H9 (cell line): ENCODE data around the gene RBM4B. TPM values are rescaled to one million over a fixed set of nuclear protein-coding genes. Genes with fewer than 3 reads are reported as not detected.

Experiments
- DNase-seq: peaks from one replicate; pipeline ENCODE4 v3.0.0-alpha.2; 2017
- H2AFZ ChIP-seq: one replicate; pipeline ENCODE4 v1.6.1; 2013; ENCODE audit warnings: mild to moderate bottlenecking, low read length, control low read depth, moderate library complexity
- H2AK5ac ChIP-seq: 2 replicates; pipeline ENCODE4 v1.6.1; 2013; ENCODE audit warnings: low read length, control low read depth, mixed read lengths; ENCODE audit not compliant: insufficient read length
- H2BK120ac ChIP-seq: one replicate; pipeline ENCODE4 v1.6.1; 2013; ENCODE audit warnings: low read depth, mild to moderate bottlenecking, low read length, control low read depth, inconsistent platforms; ENCODE audit not compliant: poor library complexity, severe bottlenecking
- H2BK12ac ChIP-seq: 2 replicates; pipeline ENCODE4 v1.6.1; 2013; ENCODE audit warnings: low read length, control low read depth, mixed read lengths, low read depth; ENCODE audit not compliant: insufficient read length
- H2BK15ac ChIP-seq: 2 replicates; pipeline ENCODE4 v1.6.1; 2013; ENCODE audit warnings: low read depth, low read length, control low read depth
- H2BK20ac ChIP-seq: one replicate; pipeline ENCODE4 v1.6.1; 2013; ENCODE audit warnings: low read depth, mild to moderate bottlenecking, low read length, control low read depth, inconsistent platforms; ENCODE audit not compliant: poor library complexity, severe bottlenecking
- H2BK5ac ChIP-seq: 2 replicates; pipeline ENCODE4 v1.6.1; 2013; ENCODE audit warnings: low read length, control low read depth, mixed read lengths; ENCODE audit not compliant: insufficient read length
- H3K14ac ChIP-seq: 2 replicates; pipeline ENCODE4 v1.6.1; 2013; ENCODE audit warnings: low read length, control low read depth; ENCODE audit not compliant: insufficient read depth
- H3K18ac ChIP-seq: 2 replicates; pipeline ENCODE4 v1.6.1; 2013; ENCODE audit warnings: low read depth, mild to moderate bottlenecking, mixed read lengths, low read length, control low read depth; ENCODE audit not compliant: insufficient read length
- H3K23ac ChIP-seq: 2 replicates; pipeline ENCODE4 v1.6.1; 2013; ENCODE audit warnings: low read length, control low read depth, mixed read lengths, low read depth; ENCODE audit not compliant: insufficient read length
- H3K23me2 ChIP-seq: 2 replicates; pipeline ENCODE4 v1.6.1; 2013; ENCODE audit warnings: low read depth, mild to moderate bottlenecking, mixed read lengths, low read length, control low read depth; ENCODE audit not compliant: insufficient read length, poor library complexity, severe bottlenecking
- H3K27ac ChIP-seq: 2 replicates; pipeline ENCODE4 v1.5.1; 2013; ENCODE audit warnings: low read length, control low read depth, mixed read lengths, low read depth; ENCODE audit not compliant: insufficient read length
- H3K27me3 ChIP-seq: 2 replicates; pipeline ENCODE4 v1.6.1; 2013; ENCODE audit warnings: low read length, control low read depth, inconsistent platforms; ENCODE audit not compliant: insufficient read depth
- H3K4ac ChIP-seq: 2 replicates; pipeline ENCODE4 v1.6.1; 2013; ENCODE audit warnings: low read depth, mild to moderate bottlenecking, control low read depth, inconsistent platforms, low read length, moderate library complexity
- H3K4me1 ChIP-seq: 2 replicates; pipeline ENCODE4 v1.6.1; 2013; ENCODE audit warnings: low read length, control low read depth, inconsistent platforms; ENCODE audit not compliant: insufficient read depth
- H3K4me2 ChIP-seq: 2 replicates; pipeline ENCODE4 v1.6.1; 2013; ENCODE audit warnings: low read length, control low read depth, mixed read lengths; ENCODE audit not compliant: insufficient read length, insufficient read depth
- H3K56ac ChIP-seq: 2 replicates; pipeline ENCODE4 v1.6.1; 2013; ENCODE audit warnings: low read depth, mild to moderate bottlenecking, mixed read lengths, low read length, control low read depth; ENCODE audit not compliant: insufficient read length
- H3K79me1 ChIP-seq: 2 replicates; pipeline ENCODE4 v1.6.1; 2013; ENCODE audit warnings: low read depth, mild to moderate bottlenecking, moderate library complexity, low read length, control low read depth, inconsistent platforms; ENCODE audit not compliant: insufficient read depth, poor library complexity, severe bottlenecking
- H3K79me2 ChIP-seq: 2 replicates; pipeline ENCODE4 v1.6.1; 2013; ENCODE audit warnings: low read length, control low read depth, inconsistent platforms; ENCODE audit not compliant: insufficient read depth
- H3K9ac ChIP-seq: 2 replicates; pipeline ENCODE4 v1.6.1; 2013; ENCODE audit warnings: low read length, control low read depth, mixed read lengths; ENCODE audit not compliant: insufficient read length; ENCODE audit errors: extremely low read depth
- H3K9me3 ChIP-seq: one replicate; pipeline ENCODE4 v1.6.1; 2013; ENCODE audit warnings: low read depth, low read length, inconsistent platforms; ENCODE audit not compliant: control insufficient read depth
- H3T11ph ChIP-seq: one replicate; pipeline ENCODE4 v1.6.1; 2013; ENCODE audit warnings: mild to moderate bottlenecking, low read length, control low read depth, inconsistent platforms
- H4K20me1 ChIP-seq: one replicate; pipeline ENCODE4 v1.6.1; 2013; ENCODE audit not compliant: control insufficient read depth, insufficient read length, insufficient read depth
- H4K5ac ChIP-seq: 2 replicates; pipeline ENCODE4 v1.6.1; 2013; ENCODE audit warnings: low read depth, mild to moderate bottlenecking, mixed read lengths, low read length, control low read depth; ENCODE audit not compliant: insufficient read length
- H4K8ac ChIP-seq: replicated peaks from 2 replicates; pipeline ENCODE4 v1.6.1; 2013; ENCODE audit warnings: low read length, control low read depth, mixed read lengths, low read depth; ENCODE audit not compliant: insufficient read length
- H4K91ac ChIP-seq: 2 replicates; pipeline ENCODE4 v1.6.1; 2013; ENCODE audit warnings: low read depth, mild to moderate bottlenecking, moderate library complexity, mixed read lengths, low read length, control low read depth; ENCODE audit not compliant: insufficient read length
- H3K27ac Mint-ChIP-seq, 3 experiments: 2 replicates in 2 of 3; 3 replicates in 1 of 3; pipeline ENCODE4 v1.8.0; 2020 to 2021; ENCODE audit warnings: mixed read lengths in 3 of 3, mild to moderate bottlenecking in 1 of 3, moderate library complexity in 1 of 3
- H3K27me3 Mint-ChIP-seq: 2 replicates; pipeline ENCODE4 v1.8.0; 2021; ENCODE audit warnings: low read depth, mild to moderate bottlenecking, moderate library complexity, mixed read lengths
- H3K36me3 Mint-ChIP-seq, 3 experiments: 2 replicates in 2 of 3; 3 replicates in 1 of 3; pipeline ENCODE4 v1.8.0; 2020 to 2021; ENCODE audit warnings: low read depth in 3 of 3, mixed read lengths in 3 of 3; ENCODE audit not compliant: insufficient read depth in 1 of 3
- H3K4me1 Mint-ChIP-seq, 2 experiments: 2 replicates each; pipeline ENCODE4 v1.8.0; 2020; ENCODE audit warnings: mixed read lengths in 2 of 2
- H3K4me3 Mint-ChIP-seq, 2 experiments: 2 replicates in 1 of 2; 3 replicates in 1 of 2; pipeline ENCODE4 v1.8.0; 2020 to 2021; ENCODE audit warnings: mild to moderate bottlenecking in 2 of 2, mixed read lengths in 2 of 2, moderate library complexity in 1 of 2
- H3K9me3 Mint-ChIP-seq, 2 experiments: 2 replicates in 1 of 2; 3 replicates in 1 of 2; pipeline ENCODE4 v1.8.0; 2020; ENCODE audit warnings: mild to moderate bottlenecking in 2 of 2, mixed read lengths in 2 of 2, moderate library complexity in 1 of 2
- WGBS: extraction: QIAGEN DNeasy Blood & Tissue Kit; methylation state at CpG from one replicate; pipeline ENCODE4 v1.1.7; 2013; ENCODE audit warnings: missing lambda C conversion rate, low lambda C conversion rate, mixed read lengths; ENCODE audit not compliant: insufficient read length; ENCODE audit errors: extremely low coverage; 5-methylcytosine and 5-hydroxymethylcytosine counted together
- total RNA-seq: library from RNA; stranded (reverse); gene quantifications from 2 replicates; pipeline ENCODE4 v1.2.1, GENCODE V29; 2021
- TF ChIP-seq, protein P1 (sequence below): fragments of 200-600 bp; sonication (generic); conservative IDR thresholded peaks from 3 replicates; pipeline ENCODE4 v1.8.0; 2021; ENCODE audit warnings: antibody characterized with exemption, mild to moderate bottlenecking

RBM4B gene
- total RNA-seq, 1 experiment from 2014 or later = 34.0 TPM

DNA sequence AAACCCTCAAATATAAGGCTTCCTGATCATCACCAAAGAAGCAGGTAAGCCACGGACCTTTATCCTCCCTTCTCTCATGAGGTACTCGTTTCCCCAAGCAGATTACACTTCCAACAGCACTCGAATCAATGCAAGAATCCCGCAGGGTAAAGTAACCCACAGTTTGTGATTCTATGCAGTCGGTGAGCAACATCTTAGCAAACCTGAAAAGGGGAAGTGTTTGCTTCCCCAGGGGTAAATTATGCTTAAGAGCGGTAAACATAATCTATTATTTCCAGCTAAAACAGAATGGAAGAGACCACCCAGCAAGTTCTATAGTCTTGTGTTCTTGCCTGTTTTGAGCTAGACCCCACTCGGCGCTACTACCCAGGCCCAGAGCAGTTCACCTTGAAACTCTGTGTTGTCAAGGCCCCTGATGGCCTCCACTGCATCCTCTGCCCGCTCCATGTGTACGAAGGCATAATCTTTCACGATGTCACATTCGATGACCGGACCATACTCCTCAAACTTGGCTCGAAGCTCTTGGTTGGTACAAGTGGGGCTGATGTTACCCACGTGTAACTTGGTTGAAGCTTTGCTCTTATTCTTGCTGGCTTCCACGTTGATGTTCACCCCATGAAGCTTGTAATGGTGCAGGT is 1.3 kb downstream of the RBM4B start:
- H3K23ac ChIP-seq = no peak overlapping the region
- H3K14ac ChIP-seq = no peak overlapping the region
- Mint-ChIP-seq H3K9me3 (no peaks in the 10 kb centered on the region), H3K27me3 (no peaks in the 10 kb centered on the region; the same call in 1 of the 2 replicates), H3K36me3 (peaks cover 0 to 24% (median 20%) of the 10 kb centered on the region in 3 experiments; a peak in 5 of 7 replicates), H3K27ac (peak overlapping the region in 2 of 3 experiments; percentile 99; a peak in 4 of 7 replicates), H3K4me1 (peaks cover 25 to 31% of the 10 kb centered on the region in 2 experiments), H3K4me3 (peak overlapping the region; percentile 81 to 90)
- H2BK12ac ChIP-seq = no peak overlapping the region
- H2AFZ ChIP-seq = no peak overlapping the region
- H3K4ac ChIP-seq = no peak overlapping the region
- no peaks in the 10 kb centered on the region for H4K20me1 ChIP-seq
- no peak overlapping the region for H4K91ac ChIP-seq
- peaks cover 3% of the 10 kb centered on the region for H3K79me1 ChIP-seq
- peak overlapping the region; percentile 97 for H3K4me2 ChIP-seq
- no peak overlapping the region for H3K27ac ChIP-seq
- no peak overlapping the region for H2AK5ac ChIP-seq
- H3K4me1 ChIP-seq = no peaks in the 10 kb centered on the region; the same call in 1 of the 2 replicates
- H3K79me2 ChIP-seq = no peaks in the 10 kb centered on the region; the same call in 1 of the 2 replicates
- no peaks in the 10 kb centered on the region for H3K27me3 ChIP-seq
- H3K23me2 ChIP-seq = peaks cover 14% of the 10 kb centered on the region
- no peak overlapping the region for H4K8ac ChIP-seq
- no peaks in the 10 kb centered on the region for H3K9me3 ChIP-seq
- H2BK5ac ChIP-seq = no peak overlapping the region
- no peak overlapping the region for H4K5ac ChIP-seq
- WGBS = no CpG with 5 or more reads among the region's 16 CpGs
- no peak overlapping the region for H3T11ph ChIP-seq
- no peak overlapping the region for H3K56ac ChIP-seq
- TF ChIP-seq, protein P1, sequence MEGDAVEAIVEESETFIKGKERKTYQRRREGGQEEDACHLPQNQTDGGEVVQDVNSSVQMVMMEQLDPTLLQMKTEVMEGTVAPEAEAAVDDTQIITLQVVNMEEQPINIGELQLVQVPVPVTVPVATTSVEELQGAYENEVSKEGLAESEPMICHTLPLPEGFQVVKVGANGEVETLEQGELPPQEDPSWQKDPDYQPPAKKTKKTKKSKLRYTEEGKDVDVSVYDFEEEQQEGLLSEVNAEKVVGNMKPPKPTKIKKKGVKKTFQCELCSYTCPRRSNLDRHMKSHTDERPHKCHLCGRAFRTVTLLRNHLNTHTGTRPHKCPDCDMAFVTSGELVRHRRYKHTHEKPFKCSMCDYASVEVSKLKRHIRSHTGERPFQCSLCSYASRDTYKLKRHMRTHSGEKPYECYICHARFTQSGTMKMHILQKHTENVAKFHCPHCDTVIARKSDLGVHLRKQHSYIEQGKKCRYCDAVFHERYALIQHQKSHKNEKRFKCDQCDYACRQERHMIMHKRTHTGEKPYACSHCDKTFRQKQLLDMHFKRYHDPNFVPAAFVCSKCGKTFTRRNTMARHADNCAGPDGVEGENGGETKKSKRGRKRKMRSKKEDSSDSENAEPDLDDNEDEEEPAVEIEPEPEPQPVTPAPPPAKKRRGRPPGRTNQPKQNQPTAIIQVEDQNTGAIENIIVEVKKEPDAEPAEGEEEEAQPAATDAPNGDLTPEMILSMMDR = no peak
- H2BK20ac ChIP-seq = no peak overlapping the region
- no peak for DNase-seq
- no peak overlapping the region for H3K18ac ChIP-seq
- no peak overlapping the region for H2BK15ac ChIP-seq
- no peak overlapping the region for H2BK120ac ChIP-seq
- no peak overlapping the region for H3K9ac ChIP-seq
